Progenitor cell of endocrine pancreas (in vitro differentiated cells): ENCODE results near the gene ARIH2. TPM values are rescaled to one million over a fixed set of nuclear protein-coding genes. Genes with fewer than 3 reads are reported as not detected.

Experiments
- DNase-seq: peaks from one replicate; pipeline ENCODE4 v3.0.0; 2021; ENCODE audit warnings: low spot score; ENCODE audit not compliant: unreplicated experiment
- H3K27ac Mint-ChIP-seq: 2 replicates; pipeline ENCODE4 v1.8.0; 2021; ENCODE audit warnings: mild to moderate bottlenecking, moderate library complexity, mixed read lengths
- H3K27me3 Mint-ChIP-seq: 2 replicates; pipeline ENCODE4 v1.8.0; 2021; ENCODE audit warnings: mixed read lengths
- H3K36me3 Mint-ChIP-seq: 2 replicates; pipeline ENCODE4 v1.8.0; 2022; ENCODE audit warnings: mixed read lengths; ENCODE audit not compliant: insufficient read depth
- H3K4me1 Mint-ChIP-seq: 2 replicates; pipeline ENCODE4 v1.8.0; 2021; ENCODE audit warnings: low read depth, mixed read lengths
- H3K4me3 Mint-ChIP-seq: 2 replicates; pipeline ENCODE4 v1.8.0; 2021; ENCODE audit warnings: low read depth, mild to moderate bottlenecking, moderate library complexity, mixed read lengths
- H3K9me3 Mint-ChIP-seq: 2 replicates; pipeline ENCODE4 v1.8.0; 2021; ENCODE audit warnings: low read depth, mixed read lengths
- total RNA-seq: library from RNA; stranded (reverse); gene quantifications from 2 replicates; pipeline ENCODE4 v1.2.1, GENCODE V29; 2021
- TF ChIP-seq, protein P1 (sequence below): fragments of 200-600 bp; sonication (generic); IDR thresholded peaks from one replicate; pipeline ENCODE4 v1.5.0; 2021; ENCODE audit warnings: antibody characterized with exemption, mild to moderate bottlenecking; ENCODE audit not compliant: unreplicated experiment

ARIH2 gene
- total RNA-seq, 1 donor from 2014 or later, result 105 TPM

- H3K27ac Mint-ChIP-seq, result no peak overlapping the region
- no peak for DNase-seq
- H3K9me3 Mint-ChIP-seq, result no peaks in the 10 kb centered on the region
- peaks cover 17% of the 10 kb centered on the region for H3K36me3 Mint-ChIP-seq
- H3K27me3 Mint-ChIP-seq, result peaks cover 21% of the 10 kb centered on the region
- peaks cover 35% of the 10 kb centered on the region for H3K4me1 Mint-ChIP-seq
- TF ChIP-seq, protein P1, sequence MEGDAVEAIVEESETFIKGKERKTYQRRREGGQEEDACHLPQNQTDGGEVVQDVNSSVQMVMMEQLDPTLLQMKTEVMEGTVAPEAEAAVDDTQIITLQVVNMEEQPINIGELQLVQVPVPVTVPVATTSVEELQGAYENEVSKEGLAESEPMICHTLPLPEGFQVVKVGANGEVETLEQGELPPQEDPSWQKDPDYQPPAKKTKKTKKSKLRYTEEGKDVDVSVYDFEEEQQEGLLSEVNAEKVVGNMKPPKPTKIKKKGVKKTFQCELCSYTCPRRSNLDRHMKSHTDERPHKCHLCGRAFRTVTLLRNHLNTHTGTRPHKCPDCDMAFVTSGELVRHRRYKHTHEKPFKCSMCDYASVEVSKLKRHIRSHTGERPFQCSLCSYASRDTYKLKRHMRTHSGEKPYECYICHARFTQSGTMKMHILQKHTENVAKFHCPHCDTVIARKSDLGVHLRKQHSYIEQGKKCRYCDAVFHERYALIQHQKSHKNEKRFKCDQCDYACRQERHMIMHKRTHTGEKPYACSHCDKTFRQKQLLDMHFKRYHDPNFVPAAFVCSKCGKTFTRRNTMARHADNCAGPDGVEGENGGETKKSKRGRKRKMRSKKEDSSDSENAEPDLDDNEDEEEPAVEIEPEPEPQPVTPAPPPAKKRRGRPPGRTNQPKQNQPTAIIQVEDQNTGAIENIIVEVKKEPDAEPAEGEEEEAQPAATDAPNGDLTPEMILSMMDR, result no peak
- H3K4me3 Mint-ChIP-seq, result no peak overlapping the region
Observed at GRCh38 chr3:49004352-49005302, 86.0 kb downstream of the ARIH2 start.

- Mint-ChIP-seq H3K27ac (no peak overlapping the region), H3K4me1 (peaks cover 30% of the 10 kb centered on the region), H3K36me3 (peaks cover 17% of the 10 kb centered on the region), H3K27me3 (peaks cover 21% of the 10 kb centered on the region), H3K9me3 (no peaks in the 10 kb centered on the region), H3K4me3 (no peak overlapping the region)
- TF ChIP-seq, protein P1, result no peak
- no peak for DNase-seq
Observed at GRCh38 chr3:49005303-49005680, 86.7 kb downstream of the ARIH2 start.

GRCh38 chr3:49005998-49006397 lies 87.4 kb downstream of the ARIH2 start:
- no peak for DNase-seq
- Mint-ChIP-seq H3K36me3 (peaks cover 17% of the 10 kb centered on the region), H3K9me3 (no peaks in the 10 kb centered on the region), H3K27ac (no peak overlapping the region), H3K4me1 (peaks cover 25% of the 10 kb centered on the region), H3K27me3 (peaks cover 16% of the 10 kb centered on the region), H3K4me3 (peak overlapping the region; percentile 100)
- TF ChIP-seq, protein P1, result no peak

- no peaks in the 10 kb centered on the region for H3K9me3 Mint-ChIP-seq
- DNase-seq, result no peak
Observed at GRCh38 chr3:49006408-49007067, 87.9 kb downstream of the ARIH2 start.

More at GRCh38 chr3:49006408-49007067, 87.9 kb downstream of the ARIH2 start:
- H3K4me1 Mint-ChIP-seq, result peaks cover 23% of the 10 kb centered on the region
- peak overlapping the region; percentile 100 for H3K4me3 Mint-ChIP-seq
- H3K27ac Mint-ChIP-seq, result peak overlapping the region; percentile 100
- TF ChIP-seq, protein P1, result no peak
- peaks cover 20% of the 10 kb centered on the region for H3K36me3 Mint-ChIP-seq
- peaks cover 13% of the 10 kb centered on the region for H3K27me3 Mint-ChIP-seq
